HG02678 (cell line): Measurements from ENCODE around the gene UHRF1.
"Not testable (repeated sequence)": the region's sequence is repeated elsewhere in the genome, so short reads cannot be mapped to it uniquely, and the experiment has no call there.

ENCODE experiments used
- ATAC-seq: cut with Tn5 transposase; IDR thresholded peaks from one replicate; pipeline ENCODE4 v1.9.1; 2021; ENCODE audit warnings: mild to moderate bottlenecking, moderate library complexity; ENCODE audit not compliant: unreplicated experiment

UHRF1 gene

GRCh38 chr19:4933528-4933927 is 24.2 kb downstream of the UHRF1 start:
- no peak for ATAC-seq

GRCh38 chr19:4935444-4935843 is 26.1 kb downstream of the UHRF1 start:
- no peak for ATAC-seq

GRCh38 chr19:4937060-4937459 is 27.8 kb downstream of the UHRF1 start:
- no peak for ATAC-seq

DNA sequence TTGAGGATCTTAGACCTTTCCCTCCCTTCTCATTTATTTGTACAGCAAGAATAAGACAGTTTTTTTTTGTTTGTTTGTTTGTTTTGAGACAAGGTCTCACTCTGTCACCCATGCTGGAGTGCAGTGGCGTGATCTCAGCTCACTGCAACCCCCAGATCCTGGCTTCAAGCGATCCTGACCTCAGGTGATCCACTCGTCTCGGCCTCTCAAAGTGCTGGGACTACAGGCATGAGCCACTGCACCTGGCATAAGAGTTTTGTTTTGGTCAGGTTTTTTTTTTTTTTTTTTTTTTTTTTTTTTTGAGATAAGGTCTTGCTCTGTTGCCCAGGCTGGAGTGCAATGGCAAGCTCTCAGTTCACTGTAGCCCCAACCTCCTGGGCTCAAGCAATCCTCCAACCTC is 29.2 kb downstream of the UHRF1 start:
- not testable (repeated sequence) for ATAC-seq

DNA sequence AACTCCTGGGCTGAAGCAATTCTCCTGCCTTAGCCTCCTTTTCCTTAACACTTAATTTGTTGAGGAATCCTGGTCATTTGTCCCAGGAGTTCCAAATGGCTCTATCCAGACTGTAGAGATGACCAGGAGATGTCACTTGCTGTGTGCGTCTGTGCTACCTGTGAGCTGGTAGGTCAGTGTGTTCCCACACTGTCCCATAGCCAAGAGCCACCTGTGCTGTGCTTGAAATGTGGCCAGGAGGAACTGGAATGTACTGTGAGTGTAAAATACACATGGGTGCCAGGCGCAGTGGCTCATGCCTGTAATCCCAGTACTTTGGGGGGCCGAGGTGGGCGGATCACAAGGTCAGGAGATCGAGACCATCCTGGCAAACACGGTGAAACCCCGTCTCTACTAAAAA is 30.2 kb downstream of the UHRF1 start:
- ATAC-seq = no peak

- not testable (repeated sequence) for ATAC-seq
Observed at GRCh38 chr19:4941638-4942169, 32.4 kb downstream of the UHRF1 start.

GRCh38 chr19:4950650-4951049 is 41.3 kb downstream of the UHRF1 start:
- not testable (repeated sequence) for ATAC-seq

DNA sequence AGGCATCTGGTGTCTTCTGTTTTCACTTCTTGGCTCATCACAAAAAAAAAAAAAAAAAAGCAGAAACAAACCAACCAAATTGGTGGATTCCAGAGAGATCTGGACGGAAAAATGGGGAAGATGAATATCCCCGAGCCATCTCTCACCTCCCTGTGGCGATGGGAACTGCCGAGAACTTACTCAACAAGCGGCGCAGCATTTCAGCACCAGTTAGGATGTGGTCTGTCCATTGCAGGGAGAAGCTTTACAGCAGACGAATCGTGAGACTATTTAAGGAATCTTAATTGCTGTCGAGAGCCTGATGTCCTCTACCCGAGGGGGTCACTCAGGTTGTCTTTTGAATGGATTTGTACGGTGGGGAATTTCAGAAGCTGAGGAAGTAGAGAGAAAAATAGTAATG is 42.4 kb downstream of the UHRF1 start:
- no peak for ATAC-seq

GRCh38 chr19:4952945-4953344 is 43.6 kb downstream of the UHRF1 start:
- no peak for ATAC-seq

GRCh38 chr19:4954320-4955149 is 45.2 kb downstream of the UHRF1 start:
- ATAC-seq = not testable (repeated sequence)

DNA sequence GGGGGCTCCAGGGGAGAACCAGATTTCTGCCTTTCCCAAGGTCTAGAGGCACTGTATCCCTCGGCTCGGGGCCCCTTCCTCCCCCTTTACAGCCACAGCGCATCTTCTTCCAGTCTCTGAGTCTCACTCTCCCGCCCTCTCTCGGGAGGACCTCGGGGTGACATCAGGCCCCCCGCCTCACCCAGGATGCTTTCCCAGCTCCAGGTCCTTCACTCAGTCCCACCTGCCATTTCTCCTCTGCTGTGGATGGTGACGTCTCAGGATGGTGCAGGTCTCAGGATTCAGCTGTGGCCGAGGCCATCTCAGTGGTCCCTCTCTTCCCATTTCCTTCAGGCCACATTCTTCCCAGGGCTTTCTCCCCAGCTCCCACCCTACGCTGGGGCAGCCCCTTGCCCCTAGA is 46.0 kb downstream of the UHRF1 start:
- no peak for ATAC-seq

- ATAC-seq = no peak
Observed at GRCh38 chr19:4957981-4958380, 48.7 kb downstream of the UHRF1 start.

DNA sequence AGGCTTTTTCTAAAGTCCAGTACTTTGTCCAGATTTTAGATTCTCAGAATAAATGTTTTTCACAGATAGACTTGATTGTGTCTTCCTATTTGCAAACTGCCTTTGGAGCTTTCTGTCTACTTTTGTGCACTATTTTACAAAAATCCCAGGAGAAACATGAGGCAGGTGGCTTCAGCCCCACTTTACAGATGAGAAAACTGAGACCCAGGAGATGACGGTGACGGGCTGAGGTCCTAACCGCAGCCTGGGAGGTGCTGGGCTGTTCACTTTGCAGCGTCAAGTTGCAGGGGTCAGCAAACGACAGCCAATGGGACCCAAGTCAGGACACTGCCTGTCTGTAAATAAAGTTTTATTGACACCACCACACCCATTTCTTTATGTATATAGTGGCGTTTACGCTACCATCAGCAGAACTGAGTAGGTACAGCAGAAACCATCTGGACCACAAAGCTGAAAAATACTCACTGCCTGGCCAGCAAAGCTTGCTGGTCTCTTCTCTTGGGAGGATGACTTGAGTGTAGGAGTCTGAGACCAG is 52.9 kb downstream of the UHRF1 start:
- no peak for ATAC-seq

GRCh38 chr19:4965061-4965460 is 55.8 kb downstream of the UHRF1 start:
- no peak for ATAC-seq

DNA sequence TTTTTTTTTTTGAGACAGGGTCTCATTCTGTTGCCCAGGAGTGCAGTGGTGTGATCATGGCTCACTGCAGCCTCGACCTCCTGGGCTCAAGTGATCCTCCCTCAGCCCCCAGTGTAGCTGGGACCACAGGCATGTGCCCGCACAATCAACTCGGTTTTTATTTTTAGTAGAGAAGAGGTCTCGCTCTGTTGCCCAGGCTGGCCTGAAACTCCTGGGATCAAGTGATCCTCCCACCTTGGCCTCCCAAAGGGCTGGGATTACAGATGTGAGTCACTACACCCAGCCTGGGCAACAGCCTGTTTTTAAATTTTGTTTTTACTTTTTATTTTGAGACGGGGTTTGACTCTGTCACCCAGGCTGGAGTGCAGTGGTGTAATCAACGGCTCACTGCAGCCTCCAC is 57.3 kb downstream of the UHRF1 start:
- no peak for ATAC-seq

- no peak for ATAC-seq
Observed at GRCh38 chr19:4967738-4968461, 58.6 kb downstream of the UHRF1 start.

- peak; percentile 89 for ATAC-seq
Observed at GRCh38 chr19:4968462-4969291, 59.4 kb downstream of the UHRF1 start, which contains the start of gene KDM4B. TSS of gene KDM4B (plus strand) at chr19:4969113. CDS start at chr19:5032891, 63,778 bp downstream.

GRCh38 chr19:4969292-4969771 is 60.0 kb downstream of the UHRF1 start:
- no peak for ATAC-seq

DNA sequence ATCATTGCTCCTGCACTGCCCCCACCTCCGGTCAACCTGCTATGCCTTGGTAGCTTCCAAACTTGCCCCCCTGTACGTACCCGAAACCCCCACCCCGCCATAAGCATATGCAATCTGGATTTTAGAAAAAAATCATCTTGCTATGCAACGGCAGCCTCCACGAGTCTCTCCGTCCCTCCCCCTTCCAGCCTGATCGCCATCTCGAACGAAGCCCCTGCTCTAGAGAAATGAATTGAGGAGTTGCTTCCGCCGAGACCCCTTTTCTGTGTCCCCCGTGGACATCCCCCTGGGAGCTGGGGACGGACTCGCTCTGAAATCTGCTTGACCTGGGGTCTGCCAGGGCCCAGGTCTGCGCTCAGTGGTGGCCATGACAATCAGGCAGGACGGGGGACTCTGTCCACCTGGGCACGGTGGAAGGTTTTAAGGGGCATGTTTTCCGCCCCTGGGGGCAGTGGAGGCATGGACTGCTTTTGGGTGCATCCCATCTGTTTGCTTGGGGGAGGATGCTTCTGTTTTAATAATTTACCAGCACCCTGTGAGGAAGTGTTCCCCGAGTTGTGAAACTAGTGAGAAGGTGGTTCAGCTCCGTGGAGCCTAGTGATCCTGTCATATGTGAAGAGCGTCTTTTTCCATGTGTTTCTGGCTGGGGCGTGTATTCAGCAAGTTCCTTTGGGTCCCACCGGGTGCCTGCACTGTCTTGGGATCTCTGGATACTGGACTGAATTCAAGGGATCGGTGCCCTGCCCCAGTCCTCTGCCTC is 60.7 kb downstream of the UHRF1 start:
- ATAC-seq = no peak
